Activated CD8-positive, alpha-beta T cell treated with anti-CD3 and anti-CD28 coated beads for 36 hours (primary cell): ENCODE results near the gene DGCR6. TPM values are rescaled to one million over a fixed set of nuclear protein-coding genes. Genes with fewer than 3 reads are reported as not detected.
"Not testable (repeated sequence)": the region's sequence is repeated elsewhere in the genome, so short reads cannot be mapped to it uniquely, and the experiment has no call there.

Source experiments
- ATAC-seq: fragments of 200-7000 bp; cut with Tn5 transposase; one replicate; pipeline ENCODE4 v1.10.0; 2021; ENCODE audit warnings: mild to moderate bottlenecking, moderate library complexity
- CTCF ChIA-PET: fragments of 350-600 bp; sonication (Branson Sonifier 250); formaldehyde crosslinking; loops from one replicate; lab custom pipeline; 2021; ENCODE audit warnings: antibody characterized with exemption; lab: Charles Lee
- POLR2A ChIA-PET: fragments of 350-600 bp; sonication (Branson Sonifier 250); formaldehyde crosslinking; loops from one replicate; lab custom pipeline; 2021; ENCODE audit warnings: antibody characterized with exemption; lab: Charles Lee
- DNase-seq: peaks from one replicate; pipeline ENCODE4 v3.0.0-alpha.2; 2020
- H3K27ac Mint-ChIP-seq: one replicate; pipeline ENCODE4 v1.8.0; 2021; ENCODE audit warnings: mild to moderate bottlenecking, mixed read lengths
- H3K27me3 Mint-ChIP-seq: one replicate; pipeline ENCODE4 v1.8.0; 2021; ENCODE audit warnings: mixed read lengths
- H3K36me3 Mint-ChIP-seq: one replicate; pipeline ENCODE4 v1.8.0; 2021; ENCODE audit warnings: low read depth, mixed read lengths
- H3K4me1 Mint-ChIP-seq: one replicate; pipeline ENCODE4 v1.8.0; 2021; ENCODE audit warnings: low read depth, mixed read lengths
- H3K4me3 Mint-ChIP-seq: one replicate; pipeline ENCODE4 v1.8.0; 2021; ENCODE audit warnings: mild to moderate bottlenecking, moderate library complexity, mixed read lengths
- H3K9me3 Mint-ChIP-seq: one replicate; pipeline ENCODE4 v1.8.0; 2021; ENCODE audit warnings: mixed read lengths
- intact Hi-C: fragments of 100-400 bp; cut with micrococcal nuclease; formaldehyde crosslinking; loops from one replicate; pipeline ENCODE4 v1.10.0; 2022
- total RNA-seq, 2 experiments: library from RNA; stranded (reverse); gene quantifications; one replicate each; pipeline ENCODE4 v1.2.3, GENCODE V29; 2021
- TF ChIP-seq, protein P1 (sequence below): fragments of 200-600 bp; IDR thresholded peaks from one replicate; pipeline ENCODE4 v1.8.0; 2022; ENCODE audit warnings: antibody characterized with exemption, mild to moderate bottlenecking

Gene DGCR6
- total RNA-seq, 2 experiments from 2014 or later, result 0.88 to 1.4 TPM

DNA sequence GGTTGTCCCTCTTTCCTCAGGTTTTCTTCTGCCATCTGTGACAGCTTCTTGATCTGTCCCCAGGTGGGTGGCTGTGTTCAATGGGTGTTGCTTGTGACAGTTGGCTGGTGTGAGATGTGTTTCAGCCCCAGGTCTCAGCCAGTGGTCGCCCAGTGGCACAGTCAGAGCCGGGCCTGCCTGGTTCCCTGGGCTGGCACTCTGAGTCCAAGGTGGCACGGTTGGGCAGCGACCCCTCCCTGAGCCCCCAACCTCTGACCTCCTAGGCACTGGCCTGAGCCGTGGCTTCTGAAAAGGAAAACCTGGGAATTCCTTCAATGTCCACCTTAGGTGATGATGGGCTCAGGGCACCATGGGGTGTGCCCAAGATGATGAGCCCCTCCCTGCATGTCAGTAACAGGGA is 44.0 kb downstream of the DGCR6 start:
- H3K27me3 Mint-ChIP-seq, result peaks cover 10% of the 10 kb centered on the region
- no peaks in the 10 kb centered on the region for H3K4me1 Mint-ChIP-seq
- H3K36me3 Mint-ChIP-seq, result no peaks in the 10 kb centered on the region
- DNase-seq (no peak), ATAC-seq (no peak)
- H3K27ac Mint-ChIP-seq, result no peak overlapping the region
- intact Hi-C loops, result no loop called here
- H3K4me3 Mint-ChIP-seq, result no peak overlapping the region
- no peaks in the 10 kb centered on the region for H3K9me3 Mint-ChIP-seq
- ChIA-PET CTCF (no interaction called here), POLR2A (no interaction called here)
- TF ChIP-seq, protein P1, sequence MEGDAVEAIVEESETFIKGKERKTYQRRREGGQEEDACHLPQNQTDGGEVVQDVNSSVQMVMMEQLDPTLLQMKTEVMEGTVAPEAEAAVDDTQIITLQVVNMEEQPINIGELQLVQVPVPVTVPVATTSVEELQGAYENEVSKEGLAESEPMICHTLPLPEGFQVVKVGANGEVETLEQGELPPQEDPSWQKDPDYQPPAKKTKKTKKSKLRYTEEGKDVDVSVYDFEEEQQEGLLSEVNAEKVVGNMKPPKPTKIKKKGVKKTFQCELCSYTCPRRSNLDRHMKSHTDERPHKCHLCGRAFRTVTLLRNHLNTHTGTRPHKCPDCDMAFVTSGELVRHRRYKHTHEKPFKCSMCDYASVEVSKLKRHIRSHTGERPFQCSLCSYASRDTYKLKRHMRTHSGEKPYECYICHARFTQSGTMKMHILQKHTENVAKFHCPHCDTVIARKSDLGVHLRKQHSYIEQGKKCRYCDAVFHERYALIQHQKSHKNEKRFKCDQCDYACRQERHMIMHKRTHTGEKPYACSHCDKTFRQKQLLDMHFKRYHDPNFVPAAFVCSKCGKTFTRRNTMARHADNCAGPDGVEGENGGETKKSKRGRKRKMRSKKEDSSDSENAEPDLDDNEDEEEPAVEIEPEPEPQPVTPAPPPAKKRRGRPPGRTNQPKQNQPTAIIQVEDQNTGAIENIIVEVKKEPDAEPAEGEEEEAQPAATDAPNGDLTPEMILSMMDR, result no peak

DNA sequence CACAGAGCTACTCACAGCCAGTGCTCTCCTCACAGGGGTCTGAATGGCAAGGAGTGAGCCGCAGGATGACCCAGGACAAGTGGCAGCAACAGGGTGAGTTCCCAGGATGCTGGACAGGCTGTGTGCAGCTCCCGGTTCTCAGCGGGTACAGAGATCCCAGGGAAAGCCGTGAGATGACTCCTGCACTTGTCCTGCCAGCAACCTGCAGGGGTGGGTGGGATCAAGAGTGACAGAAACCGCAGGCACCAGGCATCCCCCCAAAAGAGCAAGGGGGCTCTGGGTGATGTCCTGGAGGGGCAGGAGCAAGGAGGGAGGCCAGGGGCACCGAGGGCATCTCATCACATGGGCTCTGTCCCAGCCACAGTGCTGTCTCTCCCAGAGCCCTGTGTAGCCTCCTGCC is 45.9 kb downstream of the DGCR6 start:
- Mint-ChIP-seq H3K4me3 (no peak overlapping the region), H3K27me3 (peaks cover 10% of the 10 kb centered on the region), H3K36me3 (no peaks in the 10 kb centered on the region), H3K9me3 (no peaks in the 10 kb centered on the region), H3K4me1 (no peaks in the 10 kb centered on the region), H3K27ac (no peak overlapping the region)
- TF ChIP-seq, protein P1, result no peak
- DNase-seq (no peak), ATAC-seq (no peak)
- intact Hi-C loops, result no loop called here
- ChIA-PET POLR2A (no interaction called here), CTCF (no interaction called here)

DNA sequence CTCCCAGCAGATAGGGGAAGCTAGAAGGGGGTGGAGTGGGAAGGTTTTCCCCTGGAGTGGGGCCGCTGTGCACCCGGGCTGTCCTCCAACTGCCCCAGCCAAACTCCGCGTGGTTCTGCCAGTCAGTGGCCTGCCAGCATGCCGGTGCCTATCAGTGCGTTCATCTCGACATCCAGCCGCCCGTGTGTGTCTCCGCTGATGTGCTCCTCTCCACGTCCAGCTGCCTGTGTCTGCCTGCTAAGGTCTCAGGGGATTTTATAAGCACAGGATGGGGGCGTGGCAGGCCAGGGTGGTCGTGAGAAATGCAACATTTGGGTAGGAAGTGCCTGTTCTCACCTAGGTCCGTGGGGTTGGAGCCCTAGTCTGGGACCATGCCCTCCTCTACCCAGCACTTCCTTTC is 47.0 kb downstream of the DGCR6 start:
- CTCF ChIA-PET, DNase-seq, intact Hi-C loops, H3K4me3 Mint-ChIP-seq, POLR2A ChIA-PET, H3K36me3 Mint-ChIP-seq, H3K4me1 Mint-ChIP-seq, H3K9me3 Mint-ChIP-seq, ATAC-seq, H3K27me3 Mint-ChIP-seq, H3K27ac Mint-ChIP-seq: not testable (repeated sequence)

DNA sequence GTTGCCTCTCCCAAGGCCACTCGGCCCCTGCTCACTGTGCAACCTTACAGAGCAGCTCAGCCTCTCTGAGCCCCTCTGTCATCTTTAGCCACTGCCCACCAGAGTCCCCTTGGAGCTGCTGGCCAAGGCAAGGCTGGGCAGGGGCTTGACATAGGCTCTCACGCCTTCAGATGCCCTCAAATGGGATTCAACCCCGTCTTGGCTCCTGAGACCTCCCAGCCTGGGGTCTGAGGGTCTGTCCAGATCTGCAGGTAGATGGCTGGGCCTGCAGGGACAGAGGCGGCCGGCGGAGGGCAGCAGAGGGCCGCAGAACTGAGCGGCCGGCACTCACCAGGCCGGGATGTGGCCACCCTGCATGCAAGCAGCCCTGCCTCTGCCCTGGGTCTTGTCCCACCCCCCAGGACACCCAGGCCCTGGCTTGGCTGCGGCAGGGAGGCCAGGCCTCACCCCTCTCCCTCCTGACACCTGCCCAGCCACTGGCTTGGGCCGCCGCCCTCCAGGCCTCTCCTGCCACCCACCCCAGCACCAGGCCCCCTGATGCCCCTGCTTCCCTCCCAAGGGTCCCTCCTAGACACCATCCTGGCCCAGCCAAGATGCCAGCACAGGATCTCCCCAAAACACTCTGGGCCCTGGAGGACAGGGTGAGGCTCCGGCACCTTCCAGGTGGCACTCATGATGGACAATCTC is 48.3 kb downstream of the DGCR6 start:
- DNase-seq (peak; percentile 75), ATAC-seq (peak; percentile 87)
- POLR2A ChIA-PET, result interaction anchor here (0.6 kb wide), 1 partner anchor 523 kb away, joined by 4 read pairs; no protein-coding TSS in a partner anchor
- intact Hi-C loops, H3K9me3 Mint-ChIP-seq, H3K4me3 Mint-ChIP-seq, H3K27me3 Mint-ChIP-seq, H3K36me3 Mint-ChIP-seq, H3K27ac Mint-ChIP-seq, H3K4me1 Mint-ChIP-seq: not testable (repeated sequence)
- TF ChIP-seq, protein P1, result peak; percentile 57
- CTCF ChIA-PET, result interaction anchor here (1.1 kb wide), 1 partner anchor 675 kb away, joined by 3 read pairs; no protein-coding TSS in a partner anchor

DNA sequence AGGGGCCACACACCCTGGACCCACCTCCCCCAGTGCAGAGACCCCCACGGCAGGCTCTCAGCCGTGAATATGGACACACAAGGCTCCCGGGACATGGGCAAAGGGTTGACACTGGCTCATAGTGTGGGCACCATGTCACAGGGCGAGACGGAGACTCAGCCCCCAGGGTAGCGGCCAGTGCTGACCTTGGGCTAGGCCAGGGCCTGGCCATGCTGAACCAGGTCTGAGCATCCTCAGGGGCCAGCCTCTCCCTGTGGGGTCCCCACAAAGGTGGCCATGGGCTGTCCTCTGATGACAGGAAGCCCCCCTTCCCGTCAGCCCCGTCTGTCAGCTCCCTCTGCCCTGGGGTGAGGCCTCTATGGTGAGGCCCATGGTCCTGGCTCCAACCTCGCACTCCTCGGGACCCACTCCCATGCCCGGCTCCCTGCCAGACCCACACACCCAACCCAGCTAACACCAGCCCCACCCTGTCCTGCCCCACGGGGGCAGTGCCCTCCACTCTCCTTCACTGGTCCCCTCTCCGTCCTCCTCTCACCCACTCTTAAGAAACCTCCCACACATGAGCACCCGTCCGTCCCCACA is 49.0 kb downstream of the DGCR6 start:
- Mint-ChIP-seq H3K9me3 (no peaks in the 10 kb centered on the region), H3K27me3 (peaks cover 4% of the 10 kb centered on the region), H3K36me3 (no peaks in the 10 kb centered on the region), H3K27ac (no peak overlapping the region), H3K4me3 (no peak overlapping the region), H3K4me1 (peaks cover 3% of the 10 kb centered on the region)
- TF ChIP-seq, protein P1, result no peak
- ChIA-PET CTCF (interaction anchor here (1.1 kb wide), 1 partner anchor 675 kb away, joined by 3 read pairs; no protein-coding TSS in a partner anchor), POLR2A (no interaction called here)
- ATAC-seq (no peak), DNase-seq (no peak)
- intact Hi-C loops, result no loop called here
